GM18508 (cell line): Measurements from ENCODE around the gene JARID2.

Experiments
- ATAC-seq: cut with Tn5 transposase; IDR thresholded peaks from one replicate; pipeline ENCODE4 v1.9.1; 2021; ENCODE audit warnings: moderate number of reproducible peaks; ENCODE audit not compliant: insufficient read depth, unreplicated experiment

The JARID2 gene

GRCh38 chr6:15496345-15497131 is 250.7 kb downstream of the JARID2 start:
- ATAC-seq = no peak

- no peak for ATAC-seq
Measured at GRCh38 chr6:15498640-15499039, 252.8 kb downstream of the JARID2 start.

GRCh38 chr6:15499125-15499524 is 253.3 kb downstream of the JARID2 start:
- no peak for ATAC-seq

GRCh38 chr6:15499591-15499990 is 253.7 kb downstream of the JARID2 start:
- no peak for ATAC-seq

GRCh38 chr6:15500078-15500740 is 254.3 kb downstream of the JARID2 start:
- ATAC-seq = no peak

GRCh38 chr6:15500901-15501825 is 255.3 kb downstream of the JARID2 start:
- ATAC-seq = no peak

- ATAC-seq = no peak
Measured at GRCh38 chr6:15501826-15502445, 256.1 kb downstream of the JARID2 start.

- ATAC-seq = no peak
Measured at GRCh38 chr6:15502446-15503345, 256.8 kb downstream of the JARID2 start.

GRCh38 chr6:15503346-15503680 is 257.4 kb downstream of the JARID2 start:
- ATAC-seq = no peak

- ATAC-seq = no peak
Measured at GRCh38 chr6:15504040-15504495, 258.2 kb downstream of the JARID2 start.

- no peak for ATAC-seq
Measured at GRCh38 chr6:15504581-15505350, 258.9 kb downstream of the JARID2 start.

- no peak for ATAC-seq
Measured at GRCh38 chr6:15505463-15505918, 259.6 kb downstream of the JARID2 start.

- no peak for ATAC-seq
Measured at GRCh38 chr6:15506066-15506465, 260.2 kb downstream of the JARID2 start.

- no peak for ATAC-seq
Measured at GRCh38 chr6:15507221-15507620, 261.4 kb downstream of the JARID2 start.

GRCh38 chr6:15507746-15508145 is 261.9 kb downstream of the JARID2 start:
- ATAC-seq = no peak

GRCh38 chr6:15508441-15508871 is 262.6 kb downstream of the JARID2 start:
- no peak for ATAC-seq

GRCh38 chr6:15508931-15509330 is 263.1 kb downstream of the JARID2 start:
- no peak for ATAC-seq

- no peak for ATAC-seq
Measured at GRCh38 chr6:15509335-15509933, 263.6 kb downstream of the JARID2 start.
